Endothelial cell of umbilical vein (primary cell): Measurements from ENCODE around the gene GHRHR.

Experiments
- POLR2A ChIP-seq: IDR thresholded peaks from 2 replicates; pipeline ENCODE4 v1.6.1; 2012; ENCODE audit warnings: low read depth, mild to moderate bottlenecking, control low read depth, low read length
- TF ChIP-seq, protein P1 (sequence below), 2 donors: IDR thresholded peaks; 1 replicate in 1 of 2; 2 replicates in 1 of 2; pipeline ENCODE4 v1.5.1; 2011; ENCODE audit warnings: low read length in 2 of 2, mild to moderate bottlenecking in 2 of 2, moderate library complexity in 2 of 2, control low read depth in 1 of 2, inconsistent platforms in 1 of 2, low read depth in 1 of 2; ENCODE audit not compliant: insufficient read depth in 1 of 2; ENCODE audit errors: extremely low read depth in 1 of 2

GRCh38 chr7:30914596-30914995 is 49.2 kb upstream of the GHRHR start:
- TF ChIP-seq, protein P1, sequence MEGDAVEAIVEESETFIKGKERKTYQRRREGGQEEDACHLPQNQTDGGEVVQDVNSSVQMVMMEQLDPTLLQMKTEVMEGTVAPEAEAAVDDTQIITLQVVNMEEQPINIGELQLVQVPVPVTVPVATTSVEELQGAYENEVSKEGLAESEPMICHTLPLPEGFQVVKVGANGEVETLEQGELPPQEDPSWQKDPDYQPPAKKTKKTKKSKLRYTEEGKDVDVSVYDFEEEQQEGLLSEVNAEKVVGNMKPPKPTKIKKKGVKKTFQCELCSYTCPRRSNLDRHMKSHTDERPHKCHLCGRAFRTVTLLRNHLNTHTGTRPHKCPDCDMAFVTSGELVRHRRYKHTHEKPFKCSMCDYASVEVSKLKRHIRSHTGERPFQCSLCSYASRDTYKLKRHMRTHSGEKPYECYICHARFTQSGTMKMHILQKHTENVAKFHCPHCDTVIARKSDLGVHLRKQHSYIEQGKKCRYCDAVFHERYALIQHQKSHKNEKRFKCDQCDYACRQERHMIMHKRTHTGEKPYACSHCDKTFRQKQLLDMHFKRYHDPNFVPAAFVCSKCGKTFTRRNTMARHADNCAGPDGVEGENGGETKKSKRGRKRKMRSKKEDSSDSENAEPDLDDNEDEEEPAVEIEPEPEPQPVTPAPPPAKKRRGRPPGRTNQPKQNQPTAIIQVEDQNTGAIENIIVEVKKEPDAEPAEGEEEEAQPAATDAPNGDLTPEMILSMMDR (IDR thresholded peaks at IDR 0.05; ENCODE audit: extremely low read depth in 1 of 2, insufficient read depth in 1 of 2, low read depth in 1 of 2, low read length in 2 of 2), result no peak
- TF ChIP-seq POLR2A, result no peak
